Measurements from ENCODE around the gene OR13C9. TPM values are rescaled to one million over a fixed set of nuclear protein-coding genes. Genes with fewer than 3 reads are reported as not detected.
"Not testable (repeated sequence)": the region's sequence is repeated elsewhere in the genome, so short reads cannot be mapped to it uniquely, and the experiment has no call there.

Gene OR13C9
- total RNA-seq, 6 donors from 2014 or later, result not detected

DNA sequence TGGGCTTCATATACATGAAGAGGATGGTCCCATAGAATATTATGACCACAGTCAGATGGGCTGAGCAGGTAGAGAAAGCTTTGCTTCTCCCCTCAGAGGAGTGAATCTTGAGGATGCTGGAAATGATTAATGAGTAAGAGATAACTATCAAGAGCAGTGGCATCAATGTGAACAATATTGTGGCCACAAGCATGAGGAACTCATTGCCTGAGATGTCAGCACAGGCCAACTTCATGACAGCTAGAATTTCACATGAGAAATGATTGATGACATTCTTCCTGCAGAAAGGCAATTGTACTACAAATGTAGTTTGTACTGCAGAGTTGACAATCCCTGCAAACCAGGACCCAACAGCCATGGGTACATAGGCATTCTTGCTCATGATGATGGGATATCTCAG lies 586 bp downstream of the OR13C9 start:
- Histone ChIP-seq H3K36me3 (no peaks in the 10 kb centered on the region), H3K4me3 (no peak overlapping the region), H3K27me3 (no peaks in the 10 kb centered on the region), H3K27ac (no peak overlapping the region), H3K4me1 (no peaks in the 10 kb centered on the region), H3K9me3 (no peaks in the 10 kb centered on the region)
- ATAC-seq (ENCODE audit: low FRiP score in 2 of 2), result no peak
- TF ChIP-seq EP300 (IDR thresholded peaks at IDR 0.05) (no peak), POLR2AphosphoS5 (IDR thresholded peaks at IDR 0.05) (no peak), POLR2A (IDR thresholded peaks at IDR 0.05) (no peak)
- TF ChIP-seq, protein P1, sequence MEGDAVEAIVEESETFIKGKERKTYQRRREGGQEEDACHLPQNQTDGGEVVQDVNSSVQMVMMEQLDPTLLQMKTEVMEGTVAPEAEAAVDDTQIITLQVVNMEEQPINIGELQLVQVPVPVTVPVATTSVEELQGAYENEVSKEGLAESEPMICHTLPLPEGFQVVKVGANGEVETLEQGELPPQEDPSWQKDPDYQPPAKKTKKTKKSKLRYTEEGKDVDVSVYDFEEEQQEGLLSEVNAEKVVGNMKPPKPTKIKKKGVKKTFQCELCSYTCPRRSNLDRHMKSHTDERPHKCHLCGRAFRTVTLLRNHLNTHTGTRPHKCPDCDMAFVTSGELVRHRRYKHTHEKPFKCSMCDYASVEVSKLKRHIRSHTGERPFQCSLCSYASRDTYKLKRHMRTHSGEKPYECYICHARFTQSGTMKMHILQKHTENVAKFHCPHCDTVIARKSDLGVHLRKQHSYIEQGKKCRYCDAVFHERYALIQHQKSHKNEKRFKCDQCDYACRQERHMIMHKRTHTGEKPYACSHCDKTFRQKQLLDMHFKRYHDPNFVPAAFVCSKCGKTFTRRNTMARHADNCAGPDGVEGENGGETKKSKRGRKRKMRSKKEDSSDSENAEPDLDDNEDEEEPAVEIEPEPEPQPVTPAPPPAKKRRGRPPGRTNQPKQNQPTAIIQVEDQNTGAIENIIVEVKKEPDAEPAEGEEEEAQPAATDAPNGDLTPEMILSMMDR (IDR thresholded peaks at IDR 0.05), result no peak
- DNase-seq, result no peak

DNA sequence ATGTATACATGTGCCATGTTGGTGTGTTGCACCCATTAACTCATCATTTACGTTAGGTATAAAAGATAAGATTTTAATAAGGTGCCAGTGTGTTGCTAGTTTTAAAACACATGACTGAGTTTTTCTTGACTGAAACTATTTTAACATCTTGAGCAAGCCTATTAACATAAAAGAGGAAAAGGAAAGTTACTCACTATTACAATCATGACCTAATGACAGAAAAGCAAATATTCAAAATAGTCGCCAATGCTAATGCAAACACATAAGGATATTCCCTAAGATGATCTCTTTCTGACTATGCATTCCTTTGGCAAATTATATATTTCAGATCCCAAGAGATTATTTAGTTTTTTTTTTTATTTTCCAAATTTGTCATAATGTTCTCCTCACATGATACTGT lies 6.8 kb downstream of the OR13C9 start:
- Histone ChIP-seq H3K27ac (no peak overlapping the region), H3K36me3 (no peaks in the 10 kb centered on the region), H3K4me1 (no peaks in the 10 kb centered on the region), H3K9me3 (no peaks in the 10 kb centered on the region), H3K27me3 (no peaks in the 10 kb centered on the region), H3K4me3 (no peak overlapping the region)
- DNase-seq, result no peak
- WGBS, 2 donors, result 76 to 86% methylated on average over 2 of the region's 2 CpGs
- TF ChIP-seq EP300 (IDR thresholded peaks at IDR 0.05) (no peak), POLR2A (IDR thresholded peaks at IDR 0.05) (no peak), POLR2AphosphoS5 (IDR thresholded peaks at IDR 0.05) (no peak)
- TF ChIP-seq, protein P1 (IDR thresholded peaks at IDR 0.05), result no peak
- ATAC-seq (ENCODE audit: low FRiP score in 2 of 2), result no peak

DNA sequence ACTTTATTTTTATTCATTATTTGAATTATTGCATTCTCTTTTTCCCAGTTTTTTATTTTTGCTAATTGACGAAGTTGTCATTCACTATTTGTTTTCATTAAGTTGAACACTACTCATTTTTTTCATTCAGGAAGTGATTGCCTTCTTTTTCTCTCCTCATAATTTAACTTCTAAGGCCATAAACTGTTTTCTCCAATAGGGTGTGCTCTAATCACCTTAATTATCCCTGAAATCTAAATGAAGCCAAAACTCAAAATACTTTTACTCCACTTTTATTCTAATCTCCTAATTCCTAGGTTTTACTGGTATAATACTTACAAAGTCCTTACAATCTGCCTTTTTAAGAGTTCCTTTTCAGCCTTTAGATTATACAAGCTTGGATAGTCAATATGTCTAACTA lies 9.7 kb downstream of the OR13C9 start:
- ATAC-seq (ENCODE audit: low FRiP score in 2 of 2), result no peak
- no peak overlapping the region for H3K27ac ChIP-seq
- DNase-seq, result no peak
- H3K27me3 ChIP-seq, result no peaks in the 10 kb centered on the region
- no peaks in the 10 kb centered on the region for H3K36me3 ChIP-seq
- H3K4me3 ChIP-seq, result no peak overlapping the region
- H3K4me1 ChIP-seq, result no peaks in the 10 kb centered on the region
- TF ChIP-seq EP300 (IDR thresholded peaks at IDR 0.05) (no peak), POLR2AphosphoS5 (IDR thresholded peaks at IDR 0.05) (no peak), POLR2A (IDR thresholded peaks at IDR 0.05) (no peak)
- TF ChIP-seq, protein P1 (IDR thresholded peaks at IDR 0.05), result no peak
- H3K9me3 ChIP-seq, result no peaks in the 10 kb centered on the region
- WGBS, 2 donors, result 31 to 35% methylated on average over 1 of the region's 1 CpG

DNA sequence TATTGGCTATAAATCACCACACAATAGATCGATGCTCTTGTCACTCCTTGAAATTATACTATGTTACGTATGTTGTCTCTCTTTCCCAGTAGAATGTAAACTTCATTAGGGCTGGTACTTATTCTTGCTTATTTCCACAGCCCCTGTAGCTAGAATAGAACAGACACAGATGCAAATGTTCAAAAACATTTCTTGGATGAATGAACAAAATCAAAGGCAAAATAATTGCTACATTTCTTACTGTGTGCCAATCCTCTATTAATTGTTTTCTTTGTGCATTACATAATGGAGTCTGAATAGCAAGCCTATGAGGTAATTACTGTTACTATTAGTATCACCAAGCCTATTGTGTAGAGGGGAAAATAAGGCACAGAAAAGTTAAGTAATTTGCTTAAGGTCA lies 11.9 kb downstream of the OR13C9 start:
- Histone ChIP-seq H3K4me1 (no peaks in the 10 kb centered on the region), H3K4me3 (no peak overlapping the region), H3K27ac (no peak overlapping the region), H3K9me3 (no peaks in the 10 kb centered on the region), H3K36me3 (no peaks in the 10 kb centered on the region), H3K27me3 (no peaks in the 10 kb centered on the region)
- no peak for ATAC-seq (ENCODE audit: low FRiP score in 2 of 2)
- DNase-seq, result no peak
- TF ChIP-seq, protein P1 (IDR thresholded peaks at IDR 0.05), result no peak
- no peak for TF ChIP-seq EP300 (IDR thresholded peaks at IDR 0.05)
- no peak for TF ChIP-seq POLR2A (IDR thresholded peaks at IDR 0.05)
- TF ChIP-seq POLR2AphosphoS5 (IDR thresholded peaks at IDR 0.05), result no peak
- 81 to 87% methylated on average over 2 of the region's 2 CpGs for WGBS, 2 donors

DNA sequence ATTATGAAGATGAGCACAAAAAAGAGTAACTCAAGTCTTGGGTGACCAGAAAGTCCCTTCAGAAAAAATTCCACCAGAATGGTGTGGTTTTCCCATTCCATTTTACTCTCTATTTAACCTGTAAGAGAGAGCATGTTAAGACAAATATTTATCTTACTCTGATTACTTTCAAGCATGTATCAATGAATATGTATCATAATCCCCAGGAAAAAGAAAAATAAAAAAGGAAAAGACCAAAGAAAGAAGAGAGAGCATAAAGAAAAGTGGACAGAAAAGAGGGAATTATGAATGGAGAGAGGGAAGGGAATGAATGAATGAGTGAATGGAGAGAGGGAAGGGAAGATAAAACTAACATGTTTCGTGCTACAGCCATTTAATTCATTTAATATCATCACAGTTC lies 12.5 kb downstream of the OR13C9 start, which contains the start of gene OR13C2:
Gene OR13C2 (minus strand): TSS at position 101 of the 400 bp plus-strand sequence. CDS start 0 bp downstream, at position 101.
- DNase-seq; H3K9me3 ChIP-seq; ATAC-seq (ENCODE audit: low FRiP score in 2 of 2); H3K36me3 ChIP-seq; H3K27ac ChIP-seq; H3K4me1 ChIP-seq; H3K27me3 ChIP-seq; H3K4me3 ChIP-seq: not testable (repeated sequence)
- 53 to 66% methylated on average over 1 of the region's 1 CpG for WGBS, 2 donors

Measured in upper lobe of left lung (tissue), 6 donors.